GM18951 (cell line): ENCODE results near the gene THYN1.
"Not testable (repeated sequence)": the region's sequence is repeated elsewhere in the genome, so short reads cannot be mapped to it uniquely, and the experiment has no call there.

ENCODE experiments used
- POLR2A ChIP-seq: IDR thresholded peaks from 4 replicates; pipeline ENCODE4 v1.6.1; 2011; ENCODE audit warnings: mild to moderate bottlenecking; ENCODE audit not compliant: insufficient read length, insufficient read depth; ENCODE audit errors: extremely low read depth
- in situ Hi-C: fragments of 300-500 bp; cut with MboI; formaldehyde crosslinking; loops from one replicate; pipeline ENCODE4 v1.12.0; 2022; ENCODE audit warnings: low sequenced_read_pairs, mixed read lengths, inconsistent platforms; ENCODE audit not compliant: unreplicated experiment

The THYN1 gene

GRCh38 chr11:134253188-134253993 lies at the start of gene THYN1, which contains the start of gene ACAD8:
Gene THYN1 (minus strand): TSS chr11:134253352. CDS start chr11:134252882, 470 bp downstream.
Gene ACAD8 (plus strand): TSS chr11:134253568. CDS start chr11:134253601, 33 bp downstream.
- in situ Hi-C loops = no loop called here
- TF ChIP-seq POLR2A = peak; percentile 88

- no peak for TF ChIP-seq POLR2A
- in situ Hi-C loops = no loop called here
These were observed 41.5 kb upstream of the THYN1 start for GRCh38 chr11:134294664-134295063.

- in situ Hi-C loops = no loop called here
- TF ChIP-seq POLR2A = no peak
These were observed 40.3 kb upstream of the THYN1 start for GRCh38 chr11:134293119-134294113.

GRCh38 chr11:134292661-134293060 lies 39.5 kb upstream of the THYN1 start:
- in situ Hi-C loops = no loop called here
- TF ChIP-seq POLR2A = no peak

- in situ Hi-C loops = no loop called here
- TF ChIP-seq POLR2A = no peak
These were observed 38.0 kb upstream of the THYN1 start for GRCh38 chr11:134291196-134291595.

- in situ Hi-C loops = no loop called here
- TF ChIP-seq POLR2A = no peak
These were observed 37.5 kb upstream of the THYN1 start for GRCh38 chr11:134290646-134291045.

GRCh38 chr11:134289789-134290188 lies 36.6 kb upstream of the THYN1 start:
- in situ Hi-C loops = no loop called here
- no peak for TF ChIP-seq POLR2A

GRCh38 chr11:134289167-134289566 lies 36.0 kb upstream of the THYN1 start:
- no peak for TF ChIP-seq POLR2A
- in situ Hi-C loops = no loop called here

GRCh38 chr11:134288486-134288885 lies 35.3 kb upstream of the THYN1 start:
- no peak for TF ChIP-seq POLR2A
- in situ Hi-C loops = no loop called here

GRCh38 chr11:134287561-134287960 lies 34.4 kb upstream of the THYN1 start:
- in situ Hi-C loops = no loop called here

GRCh38 chr11:134284349-134284748 lies 31.2 kb upstream of the THYN1 start:
- in situ Hi-C loops = not testable (repeated sequence)

More at GRCh38 chr11:134287561-134287960, 34.4 kb upstream of the THYN1 start:
- no peak for TF ChIP-seq POLR2A

- no peak for TF ChIP-seq POLR2A
- in situ Hi-C loops = no loop called here
These were observed 30.5 kb upstream of the THYN1 start for GRCh38 chr11:134283461-134284230.
